Testis (tissue), 2 donors: ENCODE measurements around the gene PLS1.
"Not testable (repeated sequence)": the region's sequence is repeated elsewhere in the genome, so short reads cannot be mapped to it uniquely, and the experiment has no call there.

Experiments
- POLR2A ChIP-seq: fragments of 450-650 bp; IDR thresholded peaks from one replicate; pipeline ENCODE4 v1.6.1; 2017; ENCODE audit warnings: antibody characterized with exemption, mild to moderate bottlenecking, moderate library complexity
- TF ChIP-seq, protein P1 (sequence below), 3 experiments: fragments of 450-650 bp in 2 of 3; fragments of 200-600 bp in 1 of 3; sonication (generic) in 1 of 3; IDR thresholded peaks; one replicate each; pipeline ENCODE4 v1.5.1; 2016 to 2019; ENCODE audit warnings: antibody characterized with exemption in 3 of 3, mild to moderate bottlenecking in 2 of 3, moderate library complexity in 1 of 3

DNA sequence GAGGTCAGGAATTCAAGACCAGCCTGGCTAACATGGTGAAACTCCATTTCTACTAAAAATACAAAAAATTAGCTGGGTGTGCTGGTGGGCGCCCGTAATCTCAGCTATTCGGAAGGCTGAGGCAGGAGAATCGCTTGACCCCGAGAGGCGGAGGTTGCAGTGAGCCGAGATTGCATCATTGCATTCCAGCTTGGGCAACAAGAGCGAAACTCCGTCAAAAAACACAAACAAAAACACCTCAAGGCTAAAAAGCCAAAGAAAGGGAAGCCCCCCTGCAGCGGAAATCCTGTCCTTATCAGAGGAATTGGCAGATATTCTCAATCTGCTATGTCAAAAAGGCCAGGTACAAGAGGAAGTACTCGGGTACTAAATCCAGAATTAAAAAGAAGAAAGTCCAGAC is 15.1 kb upstream of the PLS1 start:
- TF ChIP-seq, protein P1, sequence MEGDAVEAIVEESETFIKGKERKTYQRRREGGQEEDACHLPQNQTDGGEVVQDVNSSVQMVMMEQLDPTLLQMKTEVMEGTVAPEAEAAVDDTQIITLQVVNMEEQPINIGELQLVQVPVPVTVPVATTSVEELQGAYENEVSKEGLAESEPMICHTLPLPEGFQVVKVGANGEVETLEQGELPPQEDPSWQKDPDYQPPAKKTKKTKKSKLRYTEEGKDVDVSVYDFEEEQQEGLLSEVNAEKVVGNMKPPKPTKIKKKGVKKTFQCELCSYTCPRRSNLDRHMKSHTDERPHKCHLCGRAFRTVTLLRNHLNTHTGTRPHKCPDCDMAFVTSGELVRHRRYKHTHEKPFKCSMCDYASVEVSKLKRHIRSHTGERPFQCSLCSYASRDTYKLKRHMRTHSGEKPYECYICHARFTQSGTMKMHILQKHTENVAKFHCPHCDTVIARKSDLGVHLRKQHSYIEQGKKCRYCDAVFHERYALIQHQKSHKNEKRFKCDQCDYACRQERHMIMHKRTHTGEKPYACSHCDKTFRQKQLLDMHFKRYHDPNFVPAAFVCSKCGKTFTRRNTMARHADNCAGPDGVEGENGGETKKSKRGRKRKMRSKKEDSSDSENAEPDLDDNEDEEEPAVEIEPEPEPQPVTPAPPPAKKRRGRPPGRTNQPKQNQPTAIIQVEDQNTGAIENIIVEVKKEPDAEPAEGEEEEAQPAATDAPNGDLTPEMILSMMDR (IDR thresholded peaks at IDR 0.05) = not testable (repeated sequence)
- not testable (repeated sequence) for TF ChIP-seq POLR2A
